ENCODE results near the gene TASOR2. TPM values are rescaled to one million over a fixed set of nuclear protein-coding genes. Genes with fewer than 3 reads are reported as not detected.

TASOR2 gene
- total and polyA plus RNA-seq, 2 donors (not counting 3 experiments of a cell fraction or from before 2014, with no cell fraction given) = 13.6 to 49.9 TPM

GRCh38 chr10:5654218-5654755 lies 30.4 kb upstream of the TASOR2 start:
- Histone ChIP-seq H3K79me2 (ENCODE audit: control insufficient read depth, insufficient read depth, low read length) (no peaks in the 10 kb centered on the region), H3K4me1 (ENCODE audit: control insufficient read depth, extremely low read depth, insufficient read depth, low read length) (no peaks in the 10 kb centered on the region), H2AFZ (ENCODE audit: low read depth, low read length) (no peak overlapping the region), H4K20me1 (replicated peaks; ENCODE audit: control insufficient read depth, extremely low read depth, insufficient read depth, low read length) (no peaks in the 10 kb centered on the region), H3K9me1 (replicated peaks; ENCODE audit: control insufficient read depth, extremely low read depth, insufficient read depth, low read length) (no peaks in the 10 kb centered on the region), H3K4me2 (ENCODE audit: insufficient read depth, low read length) (no peak overlapping the region), H3K27me3 (ENCODE audit: control insufficient read depth in 2 of 2, insufficient read depth in 2 of 2, low read length in 2 of 2) (no peaks in the 10 kb centered on the region), H3K4me3 (replicated peaks in 1 of 3; ENCODE audit: insufficient read depth in 1 of 3, low read depth in 1 of 3, low read length in 3 of 3) (no peak overlapping the region), H3K9ac (replicated peaks; ENCODE audit: extremely low read depth, insufficient read depth, low read length) (no peak overlapping the region), H3K36me3 (ENCODE audit: control insufficient read depth in 2 of 2, extremely low read depth in 1 of 2, insufficient read depth in 2 of 2, low read length in 2 of 2) (no peaks in the 10 kb centered on the region), H3K9me3 (replicated peaks; ENCODE audit: control insufficient read depth, insufficient read depth, low read length) (no peaks in the 10 kb centered on the region), H3K27ac (ENCODE audit: insufficient read depth, low read depth, low read length) (no peak overlapping the region)
- POLR2A ChIA-PET = no interaction called here
- no peak for FAIRE-seq
- DNase-seq (ENCODE audit: low read depth, low spot score) = no peak
- CTCF ChIA-PET = interaction anchor here (0.8 kb wide), 1 partner anchor 46 kb away, joined by 4 read pairs; no protein-coding TSS in a partner anchor
- dilution Hi-C loops (cut with MboI; ENCODE audit: extremely low pct_ligation_motif_present, low sequenced_read_pairs) = no loop called here
- intact Hi-C loops (cut with micrococcal nuclease) = no loop called here
- no TSS peak for BruUV-seq (replicated peaks)
- TF ChIP-seq FOS (IDR thresholded peaks at IDR 0.05; ENCODE audit: borderline replicate concordance, insufficient read depth, low read length) = no peak
- TF ChIP-seq GATA2 (IDR thresholded peaks at IDR 0.05; ENCODE audit: insufficient read depth, insufficient read length, low read depth, low read length) = no peak
- TF ChIP-seq, protein P1, sequence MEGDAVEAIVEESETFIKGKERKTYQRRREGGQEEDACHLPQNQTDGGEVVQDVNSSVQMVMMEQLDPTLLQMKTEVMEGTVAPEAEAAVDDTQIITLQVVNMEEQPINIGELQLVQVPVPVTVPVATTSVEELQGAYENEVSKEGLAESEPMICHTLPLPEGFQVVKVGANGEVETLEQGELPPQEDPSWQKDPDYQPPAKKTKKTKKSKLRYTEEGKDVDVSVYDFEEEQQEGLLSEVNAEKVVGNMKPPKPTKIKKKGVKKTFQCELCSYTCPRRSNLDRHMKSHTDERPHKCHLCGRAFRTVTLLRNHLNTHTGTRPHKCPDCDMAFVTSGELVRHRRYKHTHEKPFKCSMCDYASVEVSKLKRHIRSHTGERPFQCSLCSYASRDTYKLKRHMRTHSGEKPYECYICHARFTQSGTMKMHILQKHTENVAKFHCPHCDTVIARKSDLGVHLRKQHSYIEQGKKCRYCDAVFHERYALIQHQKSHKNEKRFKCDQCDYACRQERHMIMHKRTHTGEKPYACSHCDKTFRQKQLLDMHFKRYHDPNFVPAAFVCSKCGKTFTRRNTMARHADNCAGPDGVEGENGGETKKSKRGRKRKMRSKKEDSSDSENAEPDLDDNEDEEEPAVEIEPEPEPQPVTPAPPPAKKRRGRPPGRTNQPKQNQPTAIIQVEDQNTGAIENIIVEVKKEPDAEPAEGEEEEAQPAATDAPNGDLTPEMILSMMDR (IDR thresholded peaks at IDR 0.05; ENCODE audit: extremely low read depth in 1 of 2, insufficient read depth in 1 of 2, low read depth in 1 of 2, low read length in 2 of 2) = no peak
- no peak for TF ChIP-seq MYC (IDR thresholded peaks at IDR 0.05; ENCODE audit: low read depth, low read length)
- TF ChIP-seq EZH2 (IDR thresholded peaks at IDR 0.05; ENCODE audit: borderline replicate concordance, low read depth, low read length, severe bottlenecking) = no peak
- no peak for TF ChIP-seq JUN (IDR thresholded peaks at IDR 0.05; ENCODE audit: borderline replicate concordance, insufficient read depth, insufficient read length, low read depth)
- TF ChIP-seq, protein P2, sequence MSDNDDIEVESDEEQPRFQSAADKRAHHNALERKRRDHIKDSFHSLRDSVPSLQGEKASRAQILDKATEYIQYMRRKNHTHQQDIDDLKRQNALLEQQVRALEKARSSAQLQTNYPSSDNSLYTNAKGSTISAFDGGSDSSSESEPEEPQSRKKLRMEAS (IDR thresholded peaks at IDR 0.05; ENCODE audit: insufficient read depth, insufficient read length) = no peak
- TF ChIP-seq POLR2A (IDR thresholded peaks at IDR 0.05; ENCODE audit: low read depth, low read length) = no peak
- TF ChIP-seq POLR2AphosphoS5 (IDR thresholded peaks at IDR 0.05; ENCODE audit: insufficient read depth, low read depth, low read length) = no peak
